PFSK-1 (cell line): ENCODE measurements around the gene NAA11.

Source experiments
- FOXP2 ChIP-seq: optimal IDR thresholded peaks from 2 replicates; pipeline ENCODE3; 2011; ENCODE audit warnings: borderline replicate concordance, control low read depth, inconsistent platforms; ENCODE audit not compliant: insufficient read depth; ENCODE audit errors: extremely low read length, extremely low read depth
- POLR2AphosphoS5 ChIP-seq: IDR thresholded peaks from 2 replicates; pipeline ENCODE4 v1.6.1; 2012; ENCODE audit warnings: low read depth, mild to moderate bottlenecking, control low read depth, low read length, moderate library complexity
- SIN3A ChIP-seq: IDR thresholded peaks from 2 replicates; pipeline ENCODE4 v1.6.1; 2012; ENCODE audit warnings: mild to moderate bottlenecking, low read length, moderate library complexity, borderline replicate concordance; ENCODE audit not compliant: insufficient read depth
- TAF1 ChIP-seq: IDR thresholded peaks from 2 replicates; pipeline ENCODE4 v1.6.1; 2012; ENCODE audit warnings: low read length, control low read depth, borderline replicate concordance; ENCODE audit not compliant: insufficient read depth
- TF ChIP-seq, protein P1 (sequence below), 2 experiments: IDR thresholded peaks; 2 replicates each; pipeline versions ENCODE4 v1.6.1 to v1.8.0; 2011 to 2012; ENCODE audit warnings: low read depth in 2 of 2, low read length in 2 of 2, control low read depth in 1 of 2, inconsistent platforms in 1 of 2, mild to moderate bottlenecking in 1 of 2, moderate library complexity in 1 of 2; ENCODE audit not compliant: insufficient read depth in 1 of 2

Gene NAA11

DNA sequence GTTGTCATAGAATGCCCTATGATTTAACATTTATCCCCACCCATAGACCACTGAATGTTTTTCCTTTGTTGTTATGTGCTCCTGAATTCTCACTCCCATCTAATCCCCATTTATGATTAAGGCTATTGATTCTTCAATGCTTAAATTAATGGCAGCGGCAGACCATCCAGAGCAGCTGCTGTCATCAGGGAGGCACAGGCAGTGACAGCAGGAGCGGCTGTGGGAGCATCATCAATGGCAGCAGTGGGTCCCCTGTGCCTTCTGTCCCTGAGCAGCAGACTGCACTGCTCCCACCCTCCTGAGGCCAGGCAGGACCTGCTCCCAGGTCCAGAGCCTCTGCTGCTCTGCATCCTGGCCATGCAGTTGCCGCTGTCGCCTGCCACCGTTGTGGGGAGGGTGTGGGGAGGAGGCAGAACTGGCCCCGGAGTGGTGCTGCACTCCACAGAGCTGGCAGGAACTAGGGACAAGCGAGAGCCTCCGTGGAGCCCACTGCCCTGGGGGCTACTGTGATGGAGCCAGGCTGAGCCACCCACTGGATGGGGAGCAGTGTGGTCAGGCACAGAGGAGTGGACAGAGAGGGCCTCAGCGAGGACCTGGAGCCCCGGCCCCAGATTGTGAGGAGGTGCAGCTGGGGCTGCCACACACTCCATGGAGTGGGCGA lies 29.0 kb downstream of the NAA11 start:
- TF ChIP-seq POLR2AphosphoS5 (no peak), SIN3A (no peak), FOXP2 (no peak), TAF1 (no peak)
- TF ChIP-seq, protein P1, sequence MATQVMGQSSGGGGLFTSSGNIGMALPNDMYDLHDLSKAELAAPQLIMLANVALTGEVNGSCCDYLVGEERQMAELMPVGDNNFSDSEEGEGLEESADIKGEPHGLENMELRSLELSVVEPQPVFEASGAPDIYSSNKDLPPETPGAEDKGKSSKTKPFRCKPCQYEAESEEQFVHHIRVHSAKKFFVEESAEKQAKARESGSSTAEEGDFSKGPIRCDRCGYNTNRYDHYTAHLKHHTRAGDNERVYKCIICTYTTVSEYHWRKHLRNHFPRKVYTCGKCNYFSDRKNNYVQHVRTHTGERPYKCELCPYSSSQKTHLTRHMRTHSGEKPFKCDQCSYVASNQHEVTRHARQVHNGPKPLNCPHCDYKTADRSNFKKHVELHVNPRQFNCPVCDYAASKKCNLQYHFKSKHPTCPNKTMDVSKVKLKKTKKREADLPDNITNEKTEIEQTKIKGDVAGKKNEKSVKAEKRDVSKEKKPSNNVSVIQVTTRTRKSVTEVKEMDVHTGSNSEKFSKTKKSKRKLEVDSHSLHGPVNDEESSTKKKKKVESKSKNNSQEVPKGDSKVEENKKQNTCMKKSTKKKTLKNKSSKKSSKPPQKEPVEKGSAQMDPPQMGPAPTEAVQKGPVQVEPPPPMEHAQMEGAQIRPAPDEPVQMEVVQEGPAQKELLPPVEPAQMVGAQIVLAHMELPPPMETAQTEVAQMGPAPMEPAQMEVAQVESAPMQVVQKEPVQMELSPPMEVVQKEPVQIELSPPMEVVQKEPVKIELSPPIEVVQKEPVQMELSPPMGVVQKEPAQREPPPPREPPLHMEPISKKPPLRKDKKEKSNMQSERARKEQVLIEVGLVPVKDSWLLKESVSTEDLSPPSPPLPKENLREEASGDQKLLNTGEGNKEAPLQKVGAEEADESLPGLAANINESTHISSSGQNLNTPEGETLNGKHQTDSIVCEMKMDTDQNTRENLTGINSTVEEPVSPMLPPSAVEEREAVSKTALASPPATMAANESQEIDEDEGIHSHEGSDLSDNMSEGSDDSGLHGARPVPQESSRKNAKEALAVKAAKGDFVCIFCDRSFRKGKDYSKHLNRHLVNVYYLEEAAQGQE (IDR thresholded peaks at IDR 0.05; ENCODE audit: insufficient read depth in 1 of 2, low read depth in 2 of 2, low read length in 2 of 2) = no peak

DNA sequence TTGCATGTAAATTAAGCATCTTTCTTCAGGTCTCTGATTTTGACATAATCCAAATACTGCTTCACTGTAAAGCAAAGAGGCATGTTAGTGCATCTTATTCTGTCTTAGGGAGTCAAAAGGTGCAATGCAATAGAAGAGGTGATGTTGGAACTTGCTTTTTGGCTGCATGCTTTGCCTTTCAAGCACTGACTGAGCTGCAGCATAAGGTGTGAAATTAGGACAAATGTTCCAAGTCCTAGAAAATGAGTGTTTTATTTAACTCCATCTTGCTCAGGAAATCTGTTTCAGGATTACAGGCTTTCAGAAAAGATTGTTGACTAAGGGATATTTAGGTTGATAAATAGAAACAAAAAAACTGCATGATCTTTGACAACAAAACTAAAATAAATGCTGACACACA lies 30.8 kb downstream of the NAA11 start:
- TF ChIP-seq TAF1 = no peak
- TF ChIP-seq FOXP2 = no peak
- TF ChIP-seq, protein P1 (IDR thresholded peaks at IDR 0.05; ENCODE audit: insufficient read depth in 1 of 2, low read depth in 2 of 2, low read length in 2 of 2) = no peak
- TF ChIP-seq POLR2AphosphoS5 = no peak
- no peak for TF ChIP-seq SIN3A

DNA sequence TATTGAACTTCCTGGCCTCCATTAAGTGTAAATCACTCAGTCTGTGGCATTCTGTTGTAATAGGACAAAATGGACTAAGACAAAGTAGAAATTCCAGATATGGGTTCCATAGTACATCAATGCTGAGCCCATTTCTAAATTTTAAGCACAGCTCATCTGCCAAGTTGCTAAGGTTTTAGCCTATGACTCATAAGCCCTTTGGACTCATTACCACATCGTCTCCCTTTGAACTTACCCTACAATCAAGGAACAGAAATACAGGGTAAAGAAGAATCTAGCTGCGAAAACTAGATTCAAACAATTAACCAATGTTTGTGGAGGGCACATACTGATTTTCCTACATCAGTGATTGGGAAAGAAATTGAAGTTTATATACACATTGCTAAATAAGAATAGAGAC lies 31.8 kb downstream of the NAA11 start:
- TF ChIP-seq FOXP2 (no peak), TAF1 (no peak)

DNA sequence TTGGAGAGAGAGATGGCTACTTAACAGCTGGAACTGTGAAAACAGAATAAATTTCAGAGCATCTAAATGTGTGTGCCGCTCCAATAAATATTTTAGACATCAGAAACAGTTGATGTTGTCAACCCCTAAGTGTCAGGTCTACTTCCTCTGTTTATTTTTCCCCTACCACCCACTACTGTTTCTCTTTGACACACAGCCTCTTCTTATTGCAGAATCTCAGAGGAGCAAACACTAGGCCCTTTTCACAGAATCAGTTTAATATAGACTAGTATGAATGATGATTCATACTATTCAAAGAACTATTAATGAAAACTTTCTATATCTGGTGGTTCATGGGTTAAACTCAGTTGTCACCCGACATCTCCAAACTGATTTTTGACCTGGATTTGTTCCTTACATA lies 33.9 kb downstream of the NAA11 start:
- no peak for TF ChIP-seq POLR2AphosphoS5
- TF ChIP-seq FOXP2 = no peak
- no peak for TF ChIP-seq TAF1
- TF ChIP-seq, protein P1 (IDR thresholded peaks at IDR 0.05; ENCODE audit: insufficient read depth in 1 of 2, low read depth in 2 of 2, low read length in 2 of 2) = no peak
- no peak for TF ChIP-seq SIN3A

DNA sequence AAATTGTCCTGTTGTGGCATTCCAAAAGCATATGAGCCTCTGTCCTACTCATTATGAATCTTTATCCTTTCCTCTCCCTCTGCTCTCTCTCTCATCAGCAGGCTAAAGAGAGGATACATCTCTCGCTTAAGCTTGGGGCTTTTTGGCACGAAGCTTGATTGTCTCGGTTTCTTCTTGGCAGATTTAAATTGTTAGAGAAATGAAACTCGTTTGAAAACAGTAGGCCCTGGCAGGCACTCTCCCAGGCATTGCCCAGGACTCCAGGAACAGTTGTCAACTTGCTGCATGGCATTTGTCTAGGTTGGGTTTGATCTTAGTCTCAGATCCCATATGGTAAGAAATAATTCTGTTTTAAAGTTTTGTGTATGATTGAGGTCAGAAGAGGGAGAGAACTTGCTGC lies 35.5 kb downstream of the NAA11 start:
- TF ChIP-seq FOXP2 = no peak
- TF ChIP-seq SIN3A = no peak
- no peak for TF ChIP-seq TAF1

DNA sequence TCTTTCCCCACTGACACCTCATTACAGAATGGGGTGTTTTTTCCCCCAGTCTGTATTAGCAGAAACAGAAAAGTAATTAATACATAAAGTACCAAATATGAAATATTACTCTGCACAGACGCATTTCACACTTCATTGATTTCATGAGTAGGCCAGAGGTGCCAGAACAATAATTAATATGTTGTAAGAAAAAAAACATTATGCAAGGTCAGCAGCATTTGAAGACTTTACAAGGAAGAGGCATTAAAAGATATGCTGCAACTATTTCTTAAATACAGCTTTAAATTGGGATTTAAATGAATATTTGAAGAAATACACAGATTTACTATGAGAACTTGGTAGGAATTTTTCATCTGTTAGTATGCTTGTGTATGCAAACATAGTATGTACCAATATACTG lies 37.7 kb downstream of the NAA11 start:
- TF ChIP-seq SIN3A = no peak
- TF ChIP-seq, protein P1 (IDR thresholded peaks at IDR 0.05; ENCODE audit: insufficient read depth in 1 of 2, low read depth in 2 of 2, low read length in 2 of 2) = no peak
- TF ChIP-seq TAF1 = no peak
- TF ChIP-seq POLR2AphosphoS5 = no peak
- no peak for TF ChIP-seq FOXP2
